ENCODE data around the gene LBH. TPM values are rescaled to one million over a fixed set of nuclear protein-coding genes. Genes with fewer than 3 reads are reported as not detected.

LBH gene
- total RNA-seq, 1 experiment from 2014 or later = 1.2 TPM

- TF ChIP-seq TCF7L2 (IDR thresholded peaks at IDR 0.05; ENCODE audit: borderline replicate concordance, extremely low read depth, insufficient read depth, insufficient read length) = no peak
Observed at GRCh38 chr2:30280596-30281434, 49.5 kb downstream of the LBH start (continued).

DNA sequence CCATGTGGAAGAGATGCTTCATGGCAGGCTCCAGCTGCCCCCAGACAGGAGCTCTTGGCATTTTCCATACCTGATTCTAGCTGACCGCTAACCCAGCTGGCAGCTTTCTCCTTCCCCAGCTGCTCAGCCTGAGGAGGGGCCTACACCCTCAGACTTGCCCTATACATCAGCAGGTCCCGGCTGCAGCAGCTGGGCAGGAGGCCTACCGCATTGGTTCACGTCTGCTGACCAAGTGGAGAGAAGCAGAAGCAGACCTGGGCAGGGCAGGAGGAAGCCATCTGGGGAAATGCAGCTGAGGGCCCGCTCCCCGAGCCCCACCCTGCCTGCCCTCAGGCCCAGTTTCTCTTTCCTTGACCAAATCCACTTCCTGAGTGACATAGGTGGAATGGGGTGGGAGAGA is 50.7 kb downstream of the LBH start:
- no peaks in the 10 kb centered on the region for H4K20me1 ChIP-seq (ENCODE audit: insufficient read depth)
- RAD21 ChIA-PET (ENCODE audit: low non-redundant PET in 1 of 2, low total read pairs in 2 of 2, uncharacterized antibody in 2 of 2, unreplicated experiment in 2 of 2) = no interaction called here
- H3K9me3 ChIP-seq (ENCODE audit: control insufficient read depth in 1 of 2, insufficient read depth in 1 of 2, low read depth in 1 of 2, low read length in 2 of 2) = no peaks in the 10 kb centered on the region
- H3K9ac ChIP-seq (ENCODE audit: low read length) = no peak overlapping the region
- H3K27ac ChIP-seq (ENCODE audit: low read depth, low read length) = no peak overlapping the region
- H3K36me3 ChIP-seq (ENCODE audit: control insufficient read depth in 1 of 2, insufficient read depth in 2 of 2, low read length in 2 of 2) = no peaks in the 10 kb centered on the region
- no peaks in the 10 kb centered on the region for H3K4me1 ChIP-seq (ENCODE audit: control insufficient read depth in 1 of 2, insufficient read depth in 2 of 2, low read length in 2 of 2)
- intact Hi-C loops (cut with micrococcal nuclease) = no loop called here
- POLR2A ChIA-PET = no interaction called here
- no peaks in the 10 kb centered on the region; the same call in 1 of the 2 replicates for H3K27me3 ChIP-seq (ENCODE audit: insufficient read depth, low read length)
- no peaks in the 10 kb centered on the region for H3K79me2 ChIP-seq (ENCODE audit: insufficient read depth, low read length)
- DNase-seq (ENCODE audit: low read depth, low spot score) (no peak), ATAC-seq (no peak)
- TF ChIP-seq, protein P1, sequence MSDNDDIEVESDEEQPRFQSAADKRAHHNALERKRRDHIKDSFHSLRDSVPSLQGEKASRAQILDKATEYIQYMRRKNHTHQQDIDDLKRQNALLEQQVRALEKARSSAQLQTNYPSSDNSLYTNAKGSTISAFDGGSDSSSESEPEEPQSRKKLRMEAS (IDR thresholded peaks at IDR 0.05) = no peak
- TF ChIP-seq EGR1 (IDR thresholded peaks at IDR 0.05; ENCODE audit: low read depth) (no peak), TCF7L2 (IDR thresholded peaks at IDR 0.05; ENCODE audit: borderline replicate concordance, extremely low read depth, insufficient read depth, insufficient read length) (no peak)
- CTCF ChIA-PET = no interaction called here
- no peak overlapping the region for H2AFZ ChIP-seq (ENCODE audit: low read depth, low read length, poor library complexity, severe bottlenecking)
- no peak overlapping the region for H3K4me3 ChIP-seq (replicated peaks in 1 of 2; ENCODE audit: low read depth in 1 of 2, low read length in 2 of 2)
- H3K4me2 ChIP-seq (ENCODE audit: low read length) = no peak overlapping the region
- no peaks in the 10 kb centered on the region for H3K9me2 ChIP-seq (ENCODE audit: insufficient read depth)
- BruUV-seq (replicated peaks) = no TSS peak

DNA sequence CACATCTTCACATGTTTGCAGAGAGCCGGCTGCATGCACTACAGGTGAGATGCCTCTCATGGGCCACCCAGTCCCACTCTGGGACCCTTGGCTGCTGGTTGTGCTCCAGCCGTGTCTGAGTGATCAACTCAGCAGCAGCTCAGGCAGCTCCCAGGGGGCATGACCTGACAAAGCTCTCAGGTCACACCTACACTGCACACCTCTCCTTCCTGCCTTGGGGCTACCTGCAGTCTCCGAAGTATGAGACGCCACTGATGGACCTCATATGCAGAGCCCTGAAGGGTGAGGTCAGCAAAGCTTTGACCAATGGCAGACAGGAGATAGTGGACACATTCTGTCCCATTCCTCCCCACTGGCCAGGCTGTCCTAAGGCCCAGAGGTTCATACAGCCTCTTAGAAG is 51.4 kb downstream of the LBH start:
- CTCF ChIA-PET = no interaction called here
- H3K4me2 ChIP-seq (ENCODE audit: low read length) = no peak overlapping the region
- no peak overlapping the region for H3K9ac ChIP-seq (ENCODE audit: low read length)
- POLR2A ChIA-PET = no interaction called here
- intact Hi-C loops (cut with micrococcal nuclease) = no loop called here
- H4K20me1 ChIP-seq (ENCODE audit: insufficient read depth) = no peaks in the 10 kb centered on the region
- H3K27me3 ChIP-seq (ENCODE audit: insufficient read depth, low read length) = no peaks in the 10 kb centered on the region; the same call in 1 of the 2 replicates
- H3K9me2 ChIP-seq (ENCODE audit: insufficient read depth) = no peaks in the 10 kb centered on the region
- RAD21 ChIA-PET (ENCODE audit: low non-redundant PET in 1 of 2, low total read pairs in 2 of 2, uncharacterized antibody in 2 of 2, unreplicated experiment in 2 of 2) = no interaction called here
- H2AFZ ChIP-seq (ENCODE audit: low read depth, low read length, poor library complexity, severe bottlenecking) = no peak overlapping the region
- ATAC-seq (no peak), DNase-seq (ENCODE audit: low read depth, low spot score) (no peak)
- H3K79me2 ChIP-seq (ENCODE audit: insufficient read depth, low read length) = no peaks in the 10 kb centered on the region
- H3K4me3 ChIP-seq (replicated peaks in 1 of 2; ENCODE audit: low read depth in 1 of 2, low read length in 2 of 2) = no peak overlapping the region
- H3K36me3 ChIP-seq (ENCODE audit: control insufficient read depth in 1 of 2, insufficient read depth in 2 of 2, low read length in 2 of 2) = no peaks in the 10 kb centered on the region
- no peaks in the 10 kb centered on the region for H3K9me3 ChIP-seq (ENCODE audit: control insufficient read depth in 1 of 2, insufficient read depth in 1 of 2, low read depth in 1 of 2, low read length in 2 of 2)
- no TSS peak for BruUV-seq (replicated peaks)
- H3K27ac ChIP-seq (ENCODE audit: low read depth, low read length) = no peak overlapping the region
- no peaks in the 10 kb centered on the region for H3K4me1 ChIP-seq (ENCODE audit: control insufficient read depth in 1 of 2, insufficient read depth in 2 of 2, low read length in 2 of 2)
- TF ChIP-seq, protein P1 (IDR thresholded peaks at IDR 0.05) = no peak
- TF ChIP-seq POLR2A (IDR thresholded peaks at IDR 0.05; ENCODE audit: borderline replicate concordance, extremely low read depth, insufficient read depth, insufficient read length) (no peak), EZH2 (IDR thresholded peaks at IDR 0.05) (no peak), JUND (IDR thresholded peaks at IDR 0.05) (no peak), FOSL1 (IDR thresholded peaks at IDR 0.05; ENCODE audit: low read depth) (no peak), CTCF (IDR thresholded peaks at IDR 0.05 in 2 of 3, conservative IDR thresholded peaks at IDR 0.05 in 1 of 3; ENCODE audit: borderline replicate concordance in 1 of 3, insufficient read depth in 1 of 3, low read depth in 2 of 3, low read length in 2 of 3) (no peak), ZNF274 (IDR thresholded peaks at IDR 0.05; ENCODE audit: low read depth, low read length) (no peak), TCF7L2 (IDR thresholded peaks at IDR 0.05; ENCODE audit: borderline replicate concordance, extremely low read depth, insufficient read depth, insufficient read length) (no peak), ZFX (IDR thresholded peaks at IDR 0.05) (no peak)
- TF ChIP-seq, protein P2, sequence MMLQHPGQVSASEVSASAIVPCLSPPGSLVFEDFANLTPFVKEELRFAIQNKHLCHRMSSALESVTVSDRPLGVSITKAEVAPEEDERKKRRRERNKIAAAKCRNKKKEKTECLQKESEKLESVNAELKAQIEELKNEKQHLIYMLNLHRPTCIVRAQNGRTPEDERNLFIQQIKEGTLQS (IDR thresholded peaks at IDR 0.05) = no peak
- TF ChIP-seq, protein P3, sequence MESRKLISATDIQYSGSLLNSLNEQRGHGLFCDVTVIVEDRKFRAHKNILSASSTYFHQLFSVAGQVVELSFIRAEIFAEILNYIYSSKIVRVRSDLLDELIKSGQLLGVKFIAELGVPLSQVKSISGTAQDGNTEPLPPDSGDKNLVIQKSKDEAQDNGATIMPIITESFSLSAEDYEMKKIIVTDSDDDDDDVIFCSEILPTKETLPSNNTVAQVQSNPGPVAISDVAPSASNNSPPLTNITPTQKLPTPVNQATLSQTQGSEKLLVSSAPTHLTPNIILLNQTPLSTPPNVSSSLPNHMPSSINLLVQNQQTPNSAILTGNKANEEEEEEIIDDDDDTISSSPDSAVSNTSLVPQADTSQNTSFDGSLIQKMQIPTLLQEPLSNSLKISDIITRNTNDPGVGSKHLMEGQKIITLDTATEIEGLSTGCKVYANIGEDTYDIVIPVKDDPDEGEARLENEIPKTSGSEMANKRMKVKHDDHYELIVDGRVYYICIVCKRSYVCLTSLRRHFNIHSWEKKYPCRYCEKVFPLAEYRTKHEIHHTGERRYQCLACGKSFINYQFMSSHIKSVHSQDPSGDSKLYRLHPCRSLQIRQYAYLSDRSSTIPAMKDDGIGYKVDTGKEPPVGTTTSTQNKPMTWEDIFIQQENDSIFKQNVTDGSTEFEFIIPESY (IDR thresholded peaks at IDR 0.05; ENCODE audit: extremely low read depth, insufficient replicate concordance, low read length) = no peak
